Stimulated activated CD8-positive, alpha-beta memory T cell treated with anti-CD3 and anti-CD28 coated beads, Interleukin-4, amount 100 ng/mL, for 24 hours (primary cell): ENCODE measurements around the gene SLC35F3.
"Not testable (repeated sequence)": the region's sequence is repeated elsewhere in the genome, so short reads cannot be mapped to it uniquely, and the experiment has no call there.

Source experiments
- DNase-seq: peaks from one replicate; pipeline ENCODE4 v3.0.0-alpha.2; 2020; ENCODE audit warnings: low read depth

SLC35F3 gene

GRCh38 chr1:234148350-234148749 lies 243.9 kb downstream of the SLC35F3 start:
- no peak for DNase-seq

GRCh38 chr1:234148816-234149215 lies 244.3 kb downstream of the SLC35F3 start:
- DNase-seq, result no peak

- DNase-seq, result no peak
Observed at GRCh38 chr1:234149217-234149616, 244.7 kb downstream of the SLC35F3 start.

GRCh38 chr1:234150892-234151291 lies 246.4 kb downstream of the SLC35F3 start:
- DNase-seq, result no peak

GRCh38 chr1:234152344-234152743 lies 247.9 kb downstream of the SLC35F3 start:
- DNase-seq, result not testable (repeated sequence)

GRCh38 chr1:234154320-234155251 lies 250.1 kb downstream of the SLC35F3 start:
- no peak for DNase-seq

GRCh38 chr1:234162661-234163060 lies 258.2 kb downstream of the SLC35F3 start:
- DNase-seq, result no peak

- DNase-seq, result no peak
Observed at GRCh38 chr1:234163267-234163919, 258.9 kb downstream of the SLC35F3 start.

GRCh38 chr1:234164098-234164709 lies 259.7 kb downstream of the SLC35F3 start:
- DNase-seq, result no peak

- no peak for DNase-seq
Observed at GRCh38 chr1:234168061-234168724, 263.7 kb downstream of the SLC35F3 start.

GRCh38 chr1:234169161-234169849 lies 264.8 kb downstream of the SLC35F3 start:
- DNase-seq, result no peak

- no peak for DNase-seq
Observed at GRCh38 chr1:234170067-234170466, 265.6 kb downstream of the SLC35F3 start.

- DNase-seq, result no peak
Observed at GRCh38 chr1:234170622-234171021, 266.1 kb downstream of the SLC35F3 start.

- no peak for DNase-seq
Observed at GRCh38 chr1:234173968-234174367, 269.5 kb downstream of the SLC35F3 start.

GRCh38 chr1:234175363-234175762 lies 270.9 kb downstream of the SLC35F3 start:
- no peak for DNase-seq

GRCh38 chr1:234176000-234176399 lies 271.5 kb downstream of the SLC35F3 start:
- DNase-seq, result no peak

GRCh38 chr1:234176847-234177246 lies 272.4 kb downstream of the SLC35F3 start:
- DNase-seq, result not testable (repeated sequence)

- DNase-seq, result no peak
Observed at GRCh38 chr1:234185438-234185837, 281.0 kb downstream of the SLC35F3 start.

GRCh38 chr1:234186037-234186688 lies 281.7 kb downstream of the SLC35F3 start:
- no peak for DNase-seq

- DNase-seq, result no peak
Observed at GRCh38 chr1:234188454-234188792, 283.9 kb downstream of the SLC35F3 start.

GRCh38 chr1:234197839-234198238 lies 293.4 kb downstream of the SLC35F3 start:
- no peak for DNase-seq
